ENCODE measurements around the gene PCNX2. TPM values are rescaled to one million over a fixed set of nuclear protein-coding genes. Genes with fewer than 3 reads are reported as not detected.
"Not testable (repeated sequence)": the region's sequence is repeated elsewhere in the genome, so short reads cannot be mapped to it uniquely, and the experiment has no call there.

Gene PCNX2
- total and polyA plus RNA-seq, 5 donors from 2014 or later = 1.6 to 42.3 (median 3.1) TPM

DNA sequence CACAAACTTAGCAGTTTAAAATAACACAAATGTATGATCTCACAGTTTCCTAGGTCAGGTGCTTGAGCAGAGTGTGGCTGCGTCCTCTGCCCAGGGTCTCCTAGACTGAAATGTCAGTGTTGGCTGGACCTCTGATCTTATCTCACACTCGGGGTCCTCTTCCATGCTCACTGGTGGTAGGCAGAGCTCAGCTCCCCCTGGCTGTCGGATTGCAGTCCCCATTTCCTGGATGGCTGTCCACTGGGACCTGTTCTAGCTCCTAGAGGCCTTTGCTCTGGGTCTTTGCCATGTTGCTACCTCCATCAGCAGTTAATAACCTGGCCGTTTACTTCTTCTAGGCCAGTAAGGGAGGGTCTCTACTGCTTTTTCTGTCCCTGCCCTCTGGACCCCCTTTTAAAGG is 107.5 kb downstream of the PCNX2 start:
- Mint-ChIP-seq H3K27me3 (no peaks in the 10 kb centered on the region), H3K4me3 (no peak overlapping the region), H3K9me3 (peaks cover 0 to 8% (median 0%) of the 10 kb centered on the region in 7 donors), H3K36me3 (peaks cover 58% of the 10 kb centered on the region), H3K27ac (no peak overlapping the region), H3K4me1 (peaks cover 0 to 8% (median 0%) of the 10 kb centered on the region in 4 donors)
- no peak for DNase-seq
- no peaks in the 10 kb centered on the region for H3K4me1 ChIP-seq (ENCODE audit: control insufficient read depth, insufficient read depth, low read length, poor library complexity, severe bottlenecking)
- no peak overlapping the region for H3K27ac ChIP-seq (ENCODE audit: insufficient read depth, low read length, poor library complexity, severe bottlenecking)
- no peak for ATAC-seq (ENCODE audit: low read depth in 2 of 2)
- no peaks in the 10 kb centered on the region for H3K27me3 ChIP-seq (ENCODE audit: control insufficient read depth, insufficient read depth, low read length)
- H3K9me3 ChIP-seq (ENCODE audit: control insufficient read depth in 2 of 2, low read length in 2 of 2) = no peaks in the 10 kb centered on the region
- no peak overlapping the region for H3K4me3 ChIP-seq (ENCODE audit: low read depth, low read length)
- no peaks in the 10 kb centered on the region for H3K36me3 ChIP-seq (ENCODE audit: control insufficient read depth, insufficient read depth, low read length)

DNA sequence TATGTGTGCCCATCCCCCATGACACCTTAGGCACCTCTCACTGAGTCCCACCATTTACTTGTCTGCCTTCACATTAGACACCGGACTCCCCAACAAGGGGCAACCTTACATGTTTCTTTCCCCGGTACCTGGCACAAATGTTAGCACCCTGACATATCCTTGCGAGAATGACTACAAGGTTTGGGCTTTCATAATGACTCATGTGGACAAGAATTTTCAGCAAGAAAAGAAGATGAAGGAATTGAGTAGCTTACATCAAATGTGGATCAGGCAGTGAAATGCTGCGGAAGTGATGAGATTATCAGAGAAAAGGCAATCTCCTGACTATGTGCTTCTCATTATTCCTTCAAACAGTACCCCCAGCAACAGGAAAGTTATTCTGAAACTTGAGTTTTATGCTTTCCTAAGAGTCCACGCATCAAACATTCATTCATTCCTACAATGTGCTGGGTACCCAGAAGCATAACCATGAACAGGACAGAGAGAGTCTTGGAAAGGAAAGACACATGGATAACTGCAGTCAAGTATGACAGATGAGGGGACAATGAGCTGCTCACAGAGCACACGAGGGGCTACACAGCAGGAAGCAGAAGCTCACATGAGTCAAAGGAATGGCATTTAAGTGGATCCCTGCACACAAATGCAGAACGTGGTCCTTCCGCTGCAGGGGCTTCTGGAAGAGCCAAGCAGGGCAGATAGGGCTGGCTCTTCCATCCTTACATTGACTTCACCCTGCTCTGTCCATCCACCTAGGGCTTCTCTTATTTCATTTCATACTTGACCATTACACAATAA is 112.1 kb downstream of the PCNX2 start:
- no peak overlapping the region for H3K4me3 Mint-ChIP-seq
- Histone ChIP-seq H3K36me3 (ENCODE audit: control insufficient read depth, insufficient read depth, low read length) (peaks cover 6% of the 10 kb centered on the region), H3K4me1 (ENCODE audit: control insufficient read depth, insufficient read depth, low read length, poor library complexity, severe bottlenecking) (no peaks in the 10 kb centered on the region), H3K27ac (ENCODE audit: insufficient read depth, low read length, poor library complexity, severe bottlenecking) (no peak overlapping the region), H3K27me3 (ENCODE audit: control insufficient read depth, insufficient read depth, low read length) (no peaks in the 10 kb centered on the region), H3K4me3 (ENCODE audit: low read depth, low read length) (no peak overlapping the region), H3K9me3 (ENCODE audit: control insufficient read depth in 2 of 2, low read length in 2 of 2) (peaks cover 0 to 1% of the 10 kb centered on the region in 2 experiments)
- peaks cover 72% of the 10 kb centered on the region for H3K36me3 Mint-ChIP-seq
- no peak overlapping the region for H3K27ac Mint-ChIP-seq
- H3K4me1 Mint-ChIP-seq = peaks cover 0 to 4% (median 0%) of the 10 kb centered on the region in 4 donors
- DNase-seq = no peak
- H3K27me3 Mint-ChIP-seq = no peaks in the 10 kb centered on the region
- peaks cover 0 to 11% (median 5%) of the 10 kb centered on the region in 7 donors for H3K9me3 Mint-ChIP-seq
- no peak for ATAC-seq (ENCODE audit: low read depth in 2 of 2)

DNA sequence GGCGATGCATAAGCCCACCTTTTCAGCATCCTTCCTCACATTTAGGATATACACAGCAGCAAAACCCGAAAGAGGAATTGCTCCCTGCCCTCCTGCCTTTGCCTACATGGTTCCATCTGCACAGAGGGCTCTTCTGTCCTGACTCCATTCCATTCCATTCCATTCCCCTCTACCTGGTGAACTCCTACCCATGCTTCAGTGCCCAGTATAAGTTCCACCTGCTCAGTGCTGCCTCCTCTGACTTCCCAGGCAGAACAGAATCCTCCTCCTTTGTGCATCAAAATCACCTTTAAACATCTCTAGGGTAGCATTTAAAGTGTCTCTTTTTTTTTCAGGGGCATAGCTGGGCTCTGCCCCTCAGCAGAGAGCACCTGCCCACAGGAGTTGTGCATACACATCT is 112.9 kb downstream of the PCNX2 start:
- Mint-ChIP-seq H3K27ac (no peak overlapping the region), H3K36me3 (peaks cover 80% of the 10 kb centered on the region)

DNA sequence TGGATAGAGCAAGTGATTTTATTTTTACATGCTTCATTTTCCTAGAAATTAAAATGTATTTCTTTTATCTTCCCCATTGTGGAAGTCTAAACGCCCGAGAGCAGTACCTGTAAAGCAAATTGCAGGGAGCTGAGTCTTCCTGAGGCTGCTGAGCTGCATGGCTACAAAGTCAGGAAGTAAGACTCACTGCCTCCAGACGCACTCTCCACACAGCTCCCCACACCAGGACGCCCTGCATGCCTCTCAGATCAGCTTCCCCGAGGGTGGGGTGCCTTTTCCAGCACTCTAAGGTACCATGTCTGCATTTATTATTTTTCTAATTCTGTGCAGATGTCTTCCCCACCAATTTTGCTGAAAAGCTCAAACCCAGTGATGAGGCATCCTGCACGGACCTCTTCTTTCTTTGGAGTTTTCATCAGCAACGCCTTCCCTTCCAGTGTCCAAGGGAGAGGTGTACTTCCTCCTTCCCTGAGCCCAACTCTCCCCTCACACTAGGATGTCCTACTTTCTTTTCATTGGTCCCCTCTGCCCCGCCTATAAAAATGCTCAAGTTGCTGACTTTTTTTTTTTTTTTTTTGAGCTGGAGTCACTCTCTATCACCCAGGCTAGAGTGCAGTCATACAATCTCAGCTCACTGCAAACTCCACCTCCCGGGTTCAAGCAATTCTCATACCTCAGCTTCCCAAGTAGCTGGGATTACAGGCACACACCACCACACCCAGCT is 114.7 kb downstream of the PCNX2 start:
- Histone ChIP-seq H3K4me3 (ENCODE audit: low read depth, low read length) (no peak overlapping the region), H3K4me1 (ENCODE audit: control insufficient read depth, insufficient read depth, low read length, poor library complexity, severe bottlenecking) (no peaks in the 10 kb centered on the region), H3K36me3 (ENCODE audit: control insufficient read depth, insufficient read depth, low read length) (peaks cover 24% of the 10 kb centered on the region), H3K27me3 (ENCODE audit: control insufficient read depth, insufficient read depth, low read length) (no peaks in the 10 kb centered on the region), H3K9me3 (ENCODE audit: control insufficient read depth in 2 of 2, low read length in 2 of 2) (peaks cover 3 to 12% of the 10 kb centered on the region in 2 experiments), H3K27ac (ENCODE audit: insufficient read depth, low read length, poor library complexity, severe bottlenecking) (no peak overlapping the region)
- H3K27me3 Mint-ChIP-seq = no peaks in the 10 kb centered on the region
- no peak overlapping the region for H3K27ac Mint-ChIP-seq
- H3K4me1 Mint-ChIP-seq = peaks cover 0 to 4% (median 0%) of the 10 kb centered on the region in 4 donors
- peaks cover 1 to 15% (median 8%) of the 10 kb centered on the region in 7 donors for H3K9me3 Mint-ChIP-seq
- H3K4me3 Mint-ChIP-seq = peak overlapping the region in 1 of 4 donors; percentile 58
- DNase-seq (no peak), ATAC-seq (ENCODE audit: low read depth in 2 of 2) (no peak)
- peaks cover 82% of the 10 kb centered on the region for H3K36me3 Mint-ChIP-seq

More for the DNA sequence above, 112.9 kb downstream of the PCNX2 start:
- H3K4me3 Mint-ChIP-seq = no peak overlapping the region
- no peak overlapping the region for H3K27ac ChIP-seq (ENCODE audit: insufficient read depth, low read length, poor library complexity, severe bottlenecking)
- peaks cover 15% of the 10 kb centered on the region for H3K36me3 ChIP-seq (ENCODE audit: control insufficient read depth, insufficient read depth, low read length)
- H3K4me1 ChIP-seq (ENCODE audit: control insufficient read depth, insufficient read depth, low read length, poor library complexity, severe bottlenecking) = no peaks in the 10 kb centered on the region
- ATAC-seq (ENCODE audit: low read depth in 2 of 2) (no peak), DNase-seq (no peak)
- no peaks in the 10 kb centered on the region for H3K27me3 ChIP-seq (ENCODE audit: control insufficient read depth, insufficient read depth, low read length)
- H3K27me3 Mint-ChIP-seq = no peaks in the 10 kb centered on the region
- peaks cover 0 to 4% (median 0%) of the 10 kb centered on the region in 4 donors for H3K4me1 Mint-ChIP-seq
- peaks cover 3 to 10% of the 10 kb centered on the region in 2 experiments for H3K9me3 ChIP-seq (ENCODE audit: control insufficient read depth in 2 of 2, low read length in 2 of 2)
- no peak overlapping the region for H3K4me3 ChIP-seq (ENCODE audit: low read depth, low read length)
- H3K9me3 Mint-ChIP-seq = peaks cover 0 to 14% (median 8%) of the 10 kb centered on the region in 7 donors

DNA sequence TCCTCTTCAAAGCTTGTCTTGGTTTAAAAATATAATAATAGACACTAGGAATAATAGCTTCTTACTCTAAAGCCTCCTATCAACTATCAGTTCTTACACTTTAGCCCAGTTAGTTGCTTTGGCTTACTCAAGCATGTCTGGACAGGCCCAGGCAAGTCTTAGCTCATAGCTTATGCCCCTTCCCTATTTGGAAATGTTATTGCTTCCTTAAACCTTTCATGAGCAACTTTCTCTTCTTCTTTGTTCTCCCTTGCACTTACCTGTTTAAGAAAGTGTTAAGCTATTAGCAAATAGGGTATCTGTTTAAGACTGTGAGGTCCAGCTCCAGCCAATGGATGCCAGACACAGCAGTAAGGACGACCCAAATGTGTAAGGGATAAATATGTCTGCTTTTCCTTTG is 115.9 kb downstream of the PCNX2 start:
- H3K27ac Mint-ChIP-seq = peak overlapping the region in 1 of 3 donors; percentile 38
- H3K27me3 Mint-ChIP-seq = not testable (repeated sequence)

DNA sequence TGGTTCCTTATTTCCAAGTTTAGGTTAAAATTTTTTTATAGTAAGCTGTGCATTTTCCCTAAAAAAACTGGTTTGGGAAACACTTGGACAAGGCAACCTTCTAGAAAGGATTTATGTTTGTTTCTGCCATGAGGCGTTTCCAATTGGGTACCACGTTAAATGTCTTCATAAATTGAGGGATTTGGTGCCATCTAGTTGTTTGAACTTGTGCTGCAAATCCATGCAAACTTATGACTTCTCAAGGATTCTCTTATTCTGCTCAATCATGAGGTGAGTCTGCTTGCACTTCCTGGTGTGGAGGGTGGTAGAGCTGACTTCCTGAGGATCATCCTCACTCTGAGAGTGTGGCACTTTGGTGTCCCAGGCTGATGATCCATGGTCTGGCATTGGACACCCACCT is 123.3 kb downstream of the PCNX2 start:
- no peak for ATAC-seq (ENCODE audit: low read depth in 2 of 2)
- H3K4me3 Mint-ChIP-seq = no peak overlapping the region

More for the DNA sequence above, 115.9 kb downstream of the PCNX2 start:
- Histone ChIP-seq H3K9me3 (ENCODE audit: control insufficient read depth in 2 of 2, low read length in 2 of 2) (peaks cover 3 to 12% of the 10 kb centered on the region in 2 experiments), H3K36me3 (ENCODE audit: control insufficient read depth, insufficient read depth, low read length) (peaks cover 34% of the 10 kb centered on the region)
- not testable (repeated sequence) for ATAC-seq (ENCODE audit: low read depth in 2 of 2); H3K4me3 Mint-ChIP-seq; H3K4me3 ChIP-seq (ENCODE audit: low read depth, low read length); H3K27me3 ChIP-seq (ENCODE audit: control insufficient read depth, insufficient read depth, low read length); H3K4me1 ChIP-seq (ENCODE audit: control insufficient read depth, insufficient read depth, low read length, poor library complexity, severe bottlenecking); H3K4me1 Mint-ChIP-seq; H3K27ac ChIP-seq (ENCODE audit: insufficient read depth, low read length, poor library complexity, severe bottlenecking)
- H3K36me3 Mint-ChIP-seq = peaks cover 87% of the 10 kb centered on the region
- peaks cover 1 to 15% (median 5%) of the 10 kb centered on the region in 7 donors for H3K9me3 Mint-ChIP-seq
- DNase-seq = peak in 1 of 3 donors; percentile 25

DNA sequence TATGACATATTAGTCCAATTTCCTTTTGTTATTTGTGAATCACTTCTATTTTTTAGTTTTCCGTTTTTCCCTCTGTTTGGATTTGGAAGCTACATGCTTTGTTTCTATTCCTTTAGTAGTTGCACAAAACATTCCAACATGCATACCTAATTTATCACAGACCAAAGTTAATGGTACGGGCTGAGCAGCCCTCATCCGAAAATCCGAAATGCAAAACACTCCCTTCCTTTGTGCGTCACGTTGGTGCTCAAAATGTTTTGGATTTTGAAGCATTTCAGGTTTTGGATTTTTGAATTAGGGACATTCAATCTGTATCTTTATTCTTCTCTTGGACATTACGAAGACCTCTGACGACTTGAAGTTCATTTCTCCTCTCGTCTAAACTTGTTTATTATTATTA is 124.8 kb downstream of the PCNX2 start:
- Histone ChIP-seq H3K9me3 (ENCODE audit: control insufficient read depth in 2 of 2, low read length in 2 of 2) (no peaks in the 10 kb centered on the region), H3K36me3 (ENCODE audit: control insufficient read depth, insufficient read depth, low read length) (peaks cover 21% of the 10 kb centered on the region), H3K27ac (ENCODE audit: insufficient read depth, low read length, poor library complexity, severe bottlenecking) (no peak overlapping the region), H3K4me1 (ENCODE audit: control insufficient read depth, insufficient read depth, low read length, poor library complexity, severe bottlenecking) (no peaks in the 10 kb centered on the region), H3K4me3 (ENCODE audit: low read depth, low read length) (no peak overlapping the region), H3K27me3 (ENCODE audit: control insufficient read depth, insufficient read depth, low read length) (no peaks in the 10 kb centered on the region)
- H3K4me3 Mint-ChIP-seq = no peak overlapping the region
- no peak for DNase-seq
- peaks cover 45% of the 10 kb centered on the region for H3K36me3 Mint-ChIP-seq
- H3K9me3 Mint-ChIP-seq = peaks cover 0 to 6% (median 2%) of the 10 kb centered on the region in 7 donors
- H3K27ac Mint-ChIP-seq = no peak overlapping the region
- no peak for ATAC-seq (ENCODE audit: low read depth in 2 of 2)
- H3K4me1 Mint-ChIP-seq = peaks cover 0 to 6% (median 0%) of the 10 kb centered on the region in 4 donors
- no peaks in the 10 kb centered on the region for H3K27me3 Mint-ChIP-seq

More for the DNA sequence above, 123.3 kb downstream of the PCNX2 start:
- Mint-ChIP-seq H3K27me3 (no peaks in the 10 kb centered on the region), H3K9me3 (peaks cover 0 to 7% (median 2%) of the 10 kb centered on the region in 7 donors), H3K36me3 (peaks cover 48% of the 10 kb centered on the region), H3K4me1 (peaks cover 0 to 6% (median 0%) of the 10 kb centered on the region in 4 donors), H3K27ac (no peak overlapping the region)
- Histone ChIP-seq H3K36me3 (ENCODE audit: control insufficient read depth, insufficient read depth, low read length) (peaks cover 28% of the 10 kb centered on the region), H3K4me3 (ENCODE audit: low read depth, low read length) (no peak overlapping the region), H3K9me3 (ENCODE audit: control insufficient read depth in 2 of 2, low read length in 2 of 2) (no peaks in the 10 kb centered on the region), H3K27ac (ENCODE audit: insufficient read depth, low read length, poor library complexity, severe bottlenecking) (no peak overlapping the region), H3K27me3 (ENCODE audit: control insufficient read depth, insufficient read depth, low read length) (no peaks in the 10 kb centered on the region), H3K4me1 (ENCODE audit: control insufficient read depth, insufficient read depth, low read length, poor library complexity, severe bottlenecking) (no peaks in the 10 kb centered on the region)
- peak in 1 of 3 donors; percentile 7 for DNase-seq
